Skin of body (tissue), 2 donors: Measurements from ENCODE around the gene FBXL14. TPM values are rescaled to one million over a fixed set of nuclear protein-coding genes. Genes with fewer than 3 reads are reported as not detected.

Experiments used
- DNase-seq: peaks from one replicate; lab custom pipeline; 2025; lab: John Stamatoyannopoulos, UW
- total RNA-seq: library from RNA; depleted of rRNA; stranded (reverse); fragments of >200 nt; gene quantifications from one replicate; pipeline ENCODE4 v1.2.3, GENCODE V29; 2014

Gene FBXL14
- total RNA-seq, 1 donor from 2014 or later, result 4.8 TPM

DNA sequence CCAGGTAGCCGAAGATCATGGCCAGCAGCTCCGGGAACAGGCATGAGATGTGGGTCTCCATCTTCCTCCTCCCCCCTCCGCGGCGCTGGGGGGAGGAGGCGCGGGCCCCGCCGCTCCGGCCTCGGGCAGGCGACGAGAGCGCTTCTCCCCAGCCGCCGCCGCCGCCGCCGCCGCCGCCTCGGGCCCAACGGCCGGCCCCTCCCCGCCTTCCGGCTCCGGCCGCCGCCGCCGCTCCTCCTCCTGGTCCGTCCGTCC is 448 bp downstream of the FBXL14 start:
- no peak for DNase-seq

DNA sequence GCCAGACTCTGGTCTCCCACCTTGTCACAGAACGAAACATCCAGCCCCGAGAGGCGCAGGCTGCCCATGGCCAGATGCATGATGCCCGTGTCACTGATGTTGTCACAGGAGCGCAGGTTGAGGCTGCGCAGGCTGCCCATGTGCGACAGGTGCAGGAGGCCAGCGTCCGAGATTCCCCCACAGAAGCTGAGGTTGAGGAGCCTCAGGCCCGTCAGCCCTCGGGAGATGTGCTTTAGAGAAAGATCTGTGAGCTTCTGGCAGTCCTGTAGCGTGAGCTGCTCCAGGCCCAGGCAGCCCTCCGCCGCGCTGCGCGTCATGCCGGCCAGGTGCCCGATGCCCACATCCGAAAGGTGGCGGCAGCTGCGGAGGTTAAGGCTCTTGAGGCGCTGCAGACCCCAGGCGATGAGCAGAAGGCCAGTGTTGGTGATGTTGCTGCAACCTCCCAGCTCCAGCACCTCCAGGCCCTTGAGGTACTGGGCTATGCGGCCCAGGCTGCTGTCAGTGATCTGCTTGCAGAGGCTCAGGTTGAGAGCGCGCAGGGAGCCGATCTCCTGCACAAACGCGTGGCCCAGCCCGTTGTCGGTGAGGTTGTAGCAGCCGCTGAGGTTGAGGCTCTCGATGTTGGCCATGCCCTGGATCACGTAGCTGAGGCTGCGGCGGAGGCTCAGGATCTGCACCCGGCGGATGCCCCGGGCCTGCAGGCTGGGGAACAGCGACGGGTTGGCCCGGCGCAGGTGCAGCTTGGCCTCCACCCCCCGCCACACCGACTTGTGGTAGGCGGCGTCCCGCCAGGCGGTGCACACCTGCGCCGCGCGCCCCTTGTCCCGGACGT is 991 bp downstream of the FBXL14 start:
- DNase-seq, result no peak

DNA sequence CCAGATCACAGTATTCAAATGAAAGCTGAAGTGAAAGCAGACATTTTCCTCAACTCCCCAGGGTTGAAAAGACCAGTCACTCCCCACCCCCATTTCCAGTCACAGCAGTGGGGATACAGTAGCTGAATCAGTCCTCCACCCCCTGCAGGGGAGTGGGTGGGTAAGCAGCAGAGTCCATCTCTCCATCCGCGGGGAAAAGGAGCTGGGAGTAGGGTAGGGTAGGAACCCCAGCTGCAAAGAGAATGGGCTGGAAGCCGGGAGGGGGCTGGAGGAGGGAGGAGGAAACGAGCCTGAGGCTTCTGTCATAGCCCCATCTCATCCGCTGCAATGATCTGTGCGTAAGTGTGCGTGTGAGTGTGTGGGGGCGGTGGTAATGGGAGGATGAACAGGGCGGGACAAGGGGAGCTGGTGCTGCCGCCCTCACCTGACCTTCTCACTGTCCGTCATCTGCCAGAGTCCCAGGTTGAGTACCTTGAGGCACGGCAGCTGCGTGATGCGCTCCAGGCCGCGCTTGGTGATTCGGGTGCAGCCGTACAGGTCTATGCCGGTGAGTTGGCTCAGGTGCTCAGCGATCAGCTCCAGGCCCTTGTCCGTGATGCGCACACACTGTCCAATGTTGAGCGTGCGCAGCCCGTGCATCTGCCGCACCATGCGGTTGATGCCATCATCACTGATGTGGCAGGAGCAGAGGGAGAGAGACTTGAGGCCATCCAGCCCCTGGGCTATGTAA is 1.8 kb downstream of the FBXL14 start:
- peak; percentile 20 for DNase-seq

DNA sequence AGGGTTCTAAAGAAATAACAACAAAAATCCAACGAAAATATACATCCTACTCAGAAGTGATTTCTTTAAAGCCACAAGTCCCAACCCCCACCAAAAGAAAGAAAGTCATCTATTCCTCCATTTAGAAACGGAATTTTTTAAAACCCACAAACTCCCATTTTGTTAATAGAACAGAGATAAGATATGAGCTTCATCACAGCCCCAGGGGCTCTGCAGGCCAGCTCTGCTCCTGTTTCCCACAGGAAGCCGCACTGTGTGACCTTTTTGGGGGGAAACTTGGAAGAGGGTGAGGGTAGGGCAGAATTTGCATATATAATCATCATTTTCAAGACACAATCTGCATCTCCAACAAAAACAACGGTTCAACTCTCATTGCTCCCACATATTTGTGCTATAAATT is 2.8 kb downstream of the FBXL14 start:
- no peak for DNase-seq

DNA sequence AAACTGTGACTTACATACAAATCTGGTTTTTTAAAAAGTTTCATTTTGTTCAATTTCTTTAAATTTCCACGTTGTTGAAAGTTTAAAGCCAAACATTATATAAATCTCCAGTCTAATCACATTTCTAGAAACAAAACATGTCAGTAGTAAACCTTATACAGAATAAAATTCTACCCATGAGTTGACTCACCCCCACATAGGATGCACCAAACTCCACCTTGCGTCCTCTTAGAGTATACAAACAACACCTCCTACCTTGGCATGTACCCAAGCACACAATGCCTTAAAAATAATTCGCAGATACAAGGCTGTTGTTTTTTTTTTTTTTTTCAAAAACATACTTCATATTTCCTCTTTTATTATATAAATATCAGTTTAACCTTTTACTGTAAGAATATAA is 3.3 kb downstream of the FBXL14 start:
- no peak for DNase-seq

DNA sequence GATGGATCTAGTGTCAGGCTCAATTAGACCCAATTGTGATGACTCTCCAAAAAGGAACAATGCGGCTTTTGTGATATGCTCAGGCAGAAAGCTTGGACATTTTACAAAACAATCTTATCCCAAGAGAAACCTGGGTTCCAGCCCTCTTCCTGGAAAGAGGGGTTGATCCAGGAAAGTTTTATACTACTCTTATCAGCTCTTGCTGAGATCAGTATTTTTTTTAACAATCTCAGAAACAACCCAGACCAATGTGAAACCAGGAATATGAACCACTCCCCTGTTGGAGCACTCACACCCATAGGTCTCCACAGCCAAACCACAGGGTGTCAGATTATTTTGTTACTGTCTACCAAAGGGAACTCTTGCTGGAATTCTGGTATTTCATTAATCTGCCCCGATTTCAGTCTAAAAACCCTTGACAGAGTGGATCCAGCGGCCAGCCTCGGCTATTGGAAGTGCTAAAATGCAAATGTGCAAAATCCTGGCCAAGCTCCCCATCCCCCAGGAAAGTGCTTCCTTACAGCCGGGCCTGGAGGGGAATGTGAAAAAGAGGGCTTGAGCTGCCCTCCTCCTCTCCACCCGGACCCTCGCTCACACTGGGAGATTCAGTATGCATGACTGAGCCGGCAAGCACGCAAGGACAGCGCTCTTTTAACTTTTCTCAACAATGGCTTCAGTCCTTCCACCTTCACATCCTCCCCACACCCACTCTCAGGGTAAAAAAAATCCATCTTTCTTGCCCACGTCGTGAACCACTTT is 4.0 kb downstream of the FBXL14 start:
- DNase-seq, result peak; percentile 35

DNA sequence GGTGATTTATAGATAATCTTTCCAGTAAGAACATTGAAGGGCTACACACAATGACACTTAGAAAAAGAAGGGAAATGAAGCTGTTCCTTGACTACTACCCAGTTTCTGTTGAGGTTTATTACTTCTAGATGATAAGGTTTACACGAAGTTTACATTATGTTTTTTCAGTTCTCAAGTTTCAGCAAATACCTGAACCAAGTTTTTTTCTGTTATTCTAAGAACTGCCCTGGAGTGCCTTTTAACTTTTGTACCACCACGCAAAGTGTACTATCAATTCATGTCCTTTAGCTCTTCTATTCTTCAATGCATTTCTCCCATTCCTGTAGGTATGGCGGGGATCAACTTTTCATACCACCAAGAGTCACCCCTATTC is 5.8 kb downstream of the FBXL14 start:
- DNase-seq, result no peak

DNA sequence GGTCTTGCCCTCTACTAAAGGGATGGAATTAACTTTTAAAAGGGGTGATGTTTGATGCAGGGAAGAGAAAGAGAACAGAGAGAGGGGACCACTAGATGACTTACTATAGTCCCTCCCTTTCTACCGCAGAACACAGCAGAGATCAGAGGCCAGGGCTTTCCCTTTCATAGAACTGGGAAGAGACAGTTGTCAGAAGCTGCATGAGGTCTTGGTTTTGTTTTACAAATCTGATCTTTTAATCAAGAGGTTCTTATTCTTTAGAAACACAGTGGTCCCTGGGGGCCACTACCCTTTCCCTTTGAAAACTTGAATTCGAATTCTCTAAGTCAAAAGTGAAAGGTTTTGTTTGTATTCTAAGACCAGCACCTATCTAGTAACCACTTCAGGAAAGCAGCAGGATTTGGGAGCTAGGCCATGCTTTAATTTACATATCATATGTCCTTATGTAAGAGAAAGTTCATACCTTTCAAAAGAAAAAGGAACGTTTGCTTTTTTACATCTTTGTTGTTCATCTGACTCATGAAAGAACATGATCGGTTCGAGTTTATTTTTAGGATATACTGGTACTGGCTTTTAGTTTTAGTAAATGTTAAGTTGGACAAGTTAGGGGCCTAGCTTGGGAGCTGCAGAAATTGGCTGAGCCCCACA is 6.3 kb downstream of the FBXL14 start:
- no peak for DNase-seq

DNA sequence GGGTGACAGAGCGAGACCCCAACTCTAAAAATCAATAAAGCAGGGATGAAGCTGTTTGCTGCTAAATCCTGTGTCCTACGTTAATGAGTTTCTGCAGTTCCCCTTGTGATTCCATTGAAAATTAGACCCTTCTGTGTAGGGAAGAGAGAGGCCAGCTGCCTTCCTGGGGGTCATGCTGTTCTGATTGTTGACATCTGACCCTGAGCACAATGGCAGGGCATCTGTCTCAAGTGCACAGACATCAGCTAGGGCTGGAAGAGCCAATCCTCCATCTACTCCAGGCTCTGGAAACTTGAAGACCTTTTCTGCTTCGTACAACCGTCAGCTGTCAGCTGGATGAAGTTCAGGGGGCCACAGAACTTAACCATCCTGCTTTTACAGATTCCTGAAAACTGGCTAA is 10.1 kb downstream of the FBXL14 start:
- DNase-seq, result no peak

DNA sequence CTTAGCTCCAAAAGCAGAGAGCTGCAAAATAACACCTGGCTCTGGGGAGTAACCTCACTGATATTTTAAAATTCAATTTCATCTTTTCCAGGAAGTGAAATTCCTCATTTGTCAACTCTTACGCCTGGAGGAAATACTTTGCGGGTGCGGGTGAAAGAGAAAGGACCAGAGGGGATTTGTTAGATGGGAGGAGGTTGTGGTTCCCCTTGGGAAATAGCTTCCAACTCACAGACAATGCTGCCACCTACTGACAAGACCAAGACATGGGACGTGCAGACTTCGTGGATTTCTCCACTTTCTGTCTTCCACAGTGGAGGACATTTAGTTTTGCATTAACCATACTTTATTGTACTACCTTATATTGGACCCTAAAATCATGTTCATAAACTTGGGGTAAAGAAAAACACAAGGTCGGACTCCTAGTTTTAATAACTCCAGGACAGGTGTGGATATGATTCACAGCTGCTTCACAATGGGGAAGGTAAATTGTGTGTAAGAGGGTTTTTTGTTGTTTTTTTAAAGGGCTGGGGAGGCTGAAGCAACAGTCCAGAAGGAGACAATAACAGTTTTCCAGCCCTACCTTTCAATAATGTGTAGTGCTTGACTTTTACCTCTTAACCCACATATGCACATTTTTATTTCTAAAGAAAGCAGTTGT is 10.8 kb downstream of the FBXL14 start:
- peak; percentile 92 for DNase-seq

DNA sequence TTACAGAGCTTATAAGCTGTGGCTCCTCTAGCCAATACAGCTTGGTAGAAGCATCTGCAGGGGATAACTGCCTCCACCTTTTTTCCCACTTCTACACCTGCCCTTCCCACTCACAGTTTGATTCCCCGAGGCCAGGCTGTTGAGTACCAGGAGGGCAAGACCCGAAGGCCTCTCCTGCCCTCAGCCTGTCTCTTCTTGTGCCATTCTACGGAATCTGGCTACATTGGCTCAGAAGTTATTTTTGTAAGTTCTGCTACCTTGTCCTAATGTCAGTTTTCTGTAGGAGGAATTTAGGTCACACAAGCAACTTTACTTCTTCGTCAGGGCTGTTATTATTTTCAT is 11.7 kb downstream of the FBXL14 start:
- DNase-seq, result no peak

DNA sequence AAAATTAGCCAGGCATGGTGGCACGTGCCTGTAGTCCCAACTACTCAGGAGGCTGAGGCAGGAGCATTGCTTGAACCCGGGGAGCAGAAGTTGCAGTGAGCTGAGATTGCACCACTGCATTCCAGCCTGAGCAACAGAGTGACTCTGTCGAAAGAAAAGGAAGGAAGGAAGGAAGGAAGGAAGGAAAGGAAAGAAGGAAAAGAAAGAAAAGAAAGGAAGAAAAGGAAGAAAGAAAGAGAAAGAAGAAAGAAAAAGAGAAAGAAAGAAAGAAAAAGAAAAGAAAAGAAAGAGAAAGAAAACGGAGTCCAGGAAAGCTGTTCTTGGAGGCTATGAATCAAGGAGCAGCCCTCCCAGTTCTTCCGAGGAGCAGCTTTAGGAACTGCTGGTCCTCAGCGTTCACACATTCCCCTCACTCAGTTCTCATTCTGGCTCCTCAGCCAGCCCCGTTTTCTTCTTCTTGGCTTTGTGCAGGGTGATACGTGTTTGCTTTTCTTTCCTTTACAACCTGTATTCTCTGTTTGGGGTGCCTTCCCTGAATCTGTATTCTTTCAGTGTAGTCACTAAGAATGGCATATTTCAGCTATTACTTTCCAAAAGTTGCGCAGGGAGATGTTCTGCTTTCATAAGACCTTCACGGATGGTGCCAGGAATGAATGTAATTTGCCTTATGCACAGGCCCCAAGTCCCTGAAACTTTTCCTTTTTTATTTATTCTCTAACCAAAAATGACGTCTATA is 12.2 kb downstream of the FBXL14 start:
- DNase-seq, result no peak

DNA sequence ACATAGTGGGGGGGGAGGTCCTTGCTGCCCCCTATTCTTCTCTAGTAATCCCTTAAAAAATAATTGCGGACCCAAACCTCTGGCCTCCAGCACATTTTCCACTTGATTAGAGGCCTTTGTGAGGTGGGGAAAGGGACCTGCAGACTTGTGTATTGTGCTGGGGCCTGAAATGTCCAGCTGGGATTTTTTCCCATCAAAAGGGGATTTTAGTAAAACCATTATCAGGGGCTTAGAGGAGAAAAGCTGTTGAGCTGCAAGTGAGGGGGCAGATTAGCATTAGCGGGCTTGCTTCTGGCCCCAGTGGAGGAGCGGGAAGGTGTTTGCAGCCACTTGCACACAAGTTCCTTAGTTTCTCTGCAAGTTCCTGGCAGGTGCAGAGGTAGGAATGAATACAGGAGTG is 13.9 kb downstream of the FBXL14 start:
- DNase-seq, result no peak

DNA sequence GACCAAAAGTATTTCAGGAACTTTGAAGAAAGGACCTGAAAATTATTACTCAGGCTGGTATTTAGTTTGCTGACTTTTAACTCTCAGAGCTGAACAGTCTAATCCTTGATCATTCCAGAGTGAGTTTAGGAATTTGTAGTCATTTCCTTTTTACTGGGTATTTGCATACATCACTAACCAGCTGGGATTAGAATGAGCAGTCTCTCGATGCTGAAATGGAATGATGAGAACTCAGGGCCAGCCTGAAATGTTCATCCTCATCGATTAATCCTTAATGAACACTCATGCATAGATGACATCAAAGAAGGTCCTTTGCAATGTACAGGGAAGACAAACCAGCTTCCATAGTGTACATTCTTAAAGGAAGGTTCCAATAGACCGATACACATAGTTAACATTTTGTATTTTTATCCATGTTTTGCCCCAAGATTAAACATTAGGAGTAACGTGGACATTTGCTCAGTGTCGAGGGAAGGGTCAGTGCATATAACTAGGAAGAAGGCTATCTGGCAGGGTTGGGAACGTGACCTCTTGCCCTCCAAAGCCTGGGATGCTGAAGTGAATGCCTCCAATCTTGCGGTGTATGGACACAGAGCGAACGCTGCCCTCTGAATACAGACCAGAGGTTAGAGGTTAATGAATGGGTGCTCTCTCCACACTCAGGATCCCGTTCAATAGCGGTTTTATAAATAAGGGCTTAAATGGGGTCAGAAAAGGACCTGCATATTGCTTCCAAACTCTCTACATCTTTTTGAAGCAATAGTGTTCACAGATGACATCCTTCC is 14.5 kb downstream of the FBXL14 start:
- no peak for DNase-seq

DNA sequence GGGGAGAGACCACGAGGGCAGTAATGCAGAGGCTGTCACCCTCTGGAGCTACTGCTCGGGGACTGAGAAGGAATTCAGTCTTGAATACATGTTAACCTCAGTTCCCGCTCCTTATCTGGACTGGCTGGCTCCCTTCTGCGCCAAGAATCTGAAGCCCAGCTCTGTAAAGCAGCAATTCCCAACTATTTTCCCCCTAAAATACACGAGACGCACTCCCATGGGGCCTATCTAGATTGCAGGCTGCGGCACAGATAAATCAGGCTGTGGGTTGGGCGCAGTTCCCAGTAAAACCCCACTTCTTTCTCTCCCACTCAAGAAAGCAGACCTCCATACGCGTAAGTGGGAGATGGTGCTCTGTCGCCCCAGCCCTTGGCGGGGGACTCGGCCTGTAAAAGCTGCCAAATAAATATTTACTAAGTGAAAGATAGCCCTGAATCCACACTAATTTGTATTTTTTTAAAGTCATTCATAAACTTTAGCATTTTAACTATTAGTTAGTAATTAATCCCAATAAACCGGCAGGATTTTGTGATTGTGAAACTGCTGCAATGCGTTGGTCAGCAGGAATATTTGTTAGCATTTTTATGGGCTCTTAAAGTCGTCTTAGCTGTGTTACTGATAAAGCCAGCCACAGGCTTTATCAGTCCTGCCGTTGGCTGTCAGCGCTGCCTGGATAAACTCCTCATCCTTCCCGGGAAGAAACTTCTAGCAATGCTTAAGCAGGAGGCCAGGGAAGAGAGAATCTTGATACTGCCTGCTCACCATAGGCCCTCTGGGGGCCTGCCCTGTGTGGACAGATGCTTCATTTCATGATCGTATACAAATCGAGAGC is 17.8 kb downstream of the FBXL14 start:
- DNase-seq, result peak; percentile 30

DNA sequence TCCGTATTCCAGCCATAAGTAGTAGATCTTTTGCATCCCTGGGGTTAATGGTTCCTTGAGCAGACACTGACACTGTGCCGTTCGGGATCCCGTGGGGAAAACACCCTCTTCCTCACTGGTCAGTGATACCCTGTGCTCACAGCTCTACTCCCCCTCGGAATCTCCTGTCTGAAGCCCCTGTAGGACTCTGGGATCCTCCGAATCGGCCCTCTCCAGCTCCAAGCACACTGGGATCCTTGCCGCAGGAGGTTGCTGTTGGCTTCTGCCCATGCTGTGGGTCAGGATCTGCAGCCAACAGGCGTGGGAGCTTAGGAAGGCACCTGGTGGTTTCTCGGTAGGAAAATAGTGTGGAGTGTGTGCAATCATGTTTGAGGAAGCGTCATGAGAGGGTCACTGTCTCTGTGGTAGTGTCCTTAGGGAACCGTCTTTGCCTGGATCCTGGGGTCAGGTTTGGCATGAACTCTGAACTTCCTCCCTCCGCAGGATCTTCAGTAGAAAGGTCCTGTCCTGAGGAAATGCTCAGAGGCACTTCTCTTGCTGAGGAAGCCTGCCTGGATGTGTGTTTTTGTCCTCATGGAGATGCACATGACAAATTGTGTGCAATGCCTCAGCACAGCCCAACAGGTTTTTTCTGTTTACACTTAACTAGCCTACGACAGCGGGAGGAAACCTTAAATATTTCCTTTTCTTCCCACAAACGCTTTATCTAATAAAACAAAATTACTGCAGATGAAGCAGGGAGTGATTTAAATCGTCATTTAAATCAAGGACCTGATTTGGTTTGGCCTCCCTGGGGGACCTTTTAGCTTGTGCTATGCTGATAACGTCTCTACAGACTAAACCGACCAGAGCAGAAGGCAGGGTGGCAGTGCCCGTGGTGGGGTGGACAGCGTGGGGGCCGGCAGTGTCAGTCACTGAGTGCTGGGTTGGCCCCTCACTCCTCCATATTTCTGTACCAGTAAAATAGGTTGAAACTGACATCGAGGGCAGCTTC is 18.7 kb downstream of the FBXL14 start:
- no peak for DNase-seq

DNA sequence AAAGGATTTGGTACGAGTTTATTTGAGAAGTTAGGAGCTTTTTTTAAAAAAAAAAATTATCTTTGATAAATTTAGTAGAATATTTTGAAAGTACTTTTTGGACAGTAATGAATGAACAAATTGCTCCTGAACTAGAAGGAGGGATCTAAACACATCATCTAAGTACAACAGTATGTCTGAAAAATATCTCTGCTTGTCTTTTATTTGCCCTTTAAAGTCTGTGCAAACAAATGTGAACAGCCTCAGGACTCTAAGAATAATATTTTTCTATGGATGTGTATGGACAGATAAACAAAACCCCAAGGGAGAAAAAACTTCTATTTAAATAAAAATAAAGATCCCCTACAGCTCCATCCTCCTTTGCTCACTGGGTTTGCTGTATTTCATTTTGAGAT is 19.5 kb downstream of the FBXL14 start:
- DNase-seq, result no peak
